GM06990 (cell line): ENCODE measurements around the gene CILP.

Experiments used
- DNase-seq: peaks from one replicate; pipeline ENCODE4 v3.0.0-alpha.2; 2011; ENCODE audit not compliant: insufficient read length; ENCODE audit errors: extremely low read depth
- H3K27me3 ChIP-seq: replicated peaks from 2 replicates; pipeline ENCODE4 v1.6.0; 2011; ENCODE audit warnings: low read length; ENCODE audit not compliant: control insufficient read depth, insufficient read depth
- H3K36me3 ChIP-seq: 2 replicates; pipeline ENCODE4 v1.5.1; 2011; ENCODE audit warnings: low read length; ENCODE audit not compliant: control insufficient read depth, insufficient read depth
- H3K4me3 ChIP-seq: replicated peaks from 2 replicates; pipeline ENCODE4 v1.5.1; 2011; ENCODE audit warnings: low read depth, mild to moderate bottlenecking, control low read depth, low read length
- TF ChIP-seq, protein P1 (sequence below): IDR thresholded peaks from 2 replicates; pipeline ENCODE4 v1.5.1; 2011; ENCODE audit warnings: low read length, control low read depth, mild to moderate bottlenecking, inconsistent platforms; ENCODE audit not compliant: insufficient read depth, poor library complexity, severe bottlenecking

The CILP gene

GRCh38 chr15:65171428-65171827 lies 39.8 kb downstream of the CILP start:
- TF ChIP-seq, protein P1, sequence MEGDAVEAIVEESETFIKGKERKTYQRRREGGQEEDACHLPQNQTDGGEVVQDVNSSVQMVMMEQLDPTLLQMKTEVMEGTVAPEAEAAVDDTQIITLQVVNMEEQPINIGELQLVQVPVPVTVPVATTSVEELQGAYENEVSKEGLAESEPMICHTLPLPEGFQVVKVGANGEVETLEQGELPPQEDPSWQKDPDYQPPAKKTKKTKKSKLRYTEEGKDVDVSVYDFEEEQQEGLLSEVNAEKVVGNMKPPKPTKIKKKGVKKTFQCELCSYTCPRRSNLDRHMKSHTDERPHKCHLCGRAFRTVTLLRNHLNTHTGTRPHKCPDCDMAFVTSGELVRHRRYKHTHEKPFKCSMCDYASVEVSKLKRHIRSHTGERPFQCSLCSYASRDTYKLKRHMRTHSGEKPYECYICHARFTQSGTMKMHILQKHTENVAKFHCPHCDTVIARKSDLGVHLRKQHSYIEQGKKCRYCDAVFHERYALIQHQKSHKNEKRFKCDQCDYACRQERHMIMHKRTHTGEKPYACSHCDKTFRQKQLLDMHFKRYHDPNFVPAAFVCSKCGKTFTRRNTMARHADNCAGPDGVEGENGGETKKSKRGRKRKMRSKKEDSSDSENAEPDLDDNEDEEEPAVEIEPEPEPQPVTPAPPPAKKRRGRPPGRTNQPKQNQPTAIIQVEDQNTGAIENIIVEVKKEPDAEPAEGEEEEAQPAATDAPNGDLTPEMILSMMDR: no peak
- Histone ChIP-seq H3K36me3 (peaks cover 4% of the 10 kb centered on the region), H3K4me3 (no peak overlapping the region), H3K27me3 (no peaks in the 10 kb centered on the region)
- no peak for DNase-seq

DNA sequence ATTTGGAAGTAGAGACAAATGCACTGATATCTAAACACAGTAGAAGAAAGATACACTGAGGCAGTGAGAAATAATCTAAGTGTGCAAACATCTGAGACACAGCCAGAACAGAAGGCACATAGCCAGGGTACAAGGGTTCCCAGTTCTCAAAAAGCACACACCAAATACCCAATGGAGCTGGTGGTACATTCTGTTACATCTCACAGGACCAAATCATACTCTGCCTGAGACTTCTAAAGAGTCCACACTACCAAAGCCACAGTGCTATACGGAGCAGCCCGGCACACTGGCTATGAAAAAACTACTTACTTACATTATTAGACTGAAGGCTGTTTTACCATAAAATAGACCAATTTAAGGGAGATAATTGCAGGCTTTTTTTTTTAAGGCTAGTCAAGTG lies 45.4 kb downstream of the CILP start:
- no peak for DNase-seq
- no peaks in the 10 kb centered on the region; the same call in none of the 2 replicates for H3K36me3 ChIP-seq

GRCh38 chr15:65164139-65164538 lies 47.1 kb downstream of the CILP start:
- TF ChIP-seq, protein P1: no peak
- H3K36me3 ChIP-seq: no peaks in the 10 kb centered on the region; the same call in none of the 2 replicates
- DNase-seq: no peak
- no peak overlapping the region for H3K4me3 ChIP-seq
- H3K27me3 ChIP-seq: no peaks in the 10 kb centered on the region

More for the DNA sequence above, 45.4 kb downstream of the CILP start:
- TF ChIP-seq, protein P1: no peak
- Histone ChIP-seq H3K27me3 (no peaks in the 10 kb centered on the region), H3K4me3 (no peak overlapping the region)

DNA sequence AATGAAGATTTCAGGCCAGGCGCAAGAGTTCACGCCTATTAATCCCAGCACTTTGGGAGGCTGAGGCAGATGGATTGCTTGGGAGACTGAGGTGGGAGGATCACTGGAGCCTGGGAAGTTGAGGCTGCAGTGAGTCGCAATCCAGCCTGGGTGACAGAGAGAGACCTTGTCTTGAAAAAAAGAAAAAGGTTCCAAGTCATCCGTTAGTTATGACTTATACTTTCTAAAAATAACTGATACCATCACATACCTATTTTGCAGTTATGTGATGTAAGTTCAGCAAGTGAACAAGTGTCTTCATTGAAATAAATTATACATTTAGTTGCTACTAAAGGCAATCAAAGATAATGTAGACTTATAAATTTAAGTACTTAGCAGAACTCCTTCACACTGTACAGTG lies 48.2 kb downstream of the CILP start:
- Histone ChIP-seq H3K36me3 (peaks cover under 1% of the 10 kb centered on the region; the same call in 1 of the 2 replicates), H3K27me3 (no peaks in the 10 kb centered on the region), H3K4me3 (no peak overlapping the region)
- DNase-seq: no peak
- TF ChIP-seq, protein P1: no peak

- Histone ChIP-seq H3K27me3 (no peaks in the 10 kb centered on the region), H3K4me3 (no peak overlapping the region), H3K36me3 (peaks cover 8% of the 10 kb centered on the region)
- DNase-seq: no peak
- TF ChIP-seq, protein P1: no peak
Observed at GRCh38 chr15:65156692-65157091, 54.6 kb downstream of the CILP start.

- Histone ChIP-seq H3K36me3 (peaks cover 11% of the 10 kb centered on the region), H3K4me3 (no peak overlapping the region), H3K27me3 (no peaks in the 10 kb centered on the region)
- TF ChIP-seq, protein P1: no peak
- DNase-seq: no peak
Observed at GRCh38 chr15:65154720-65155119, 56.6 kb downstream of the CILP start.
